ENCODE results near the gene TMEFF2. TPM values are rescaled to one million over a fixed set of nuclear protein-coding genes. Genes with fewer than 3 reads are reported as not detected.

TMEFF2 gene
- total RNA-seq, 1 donor = not detected

DNA sequence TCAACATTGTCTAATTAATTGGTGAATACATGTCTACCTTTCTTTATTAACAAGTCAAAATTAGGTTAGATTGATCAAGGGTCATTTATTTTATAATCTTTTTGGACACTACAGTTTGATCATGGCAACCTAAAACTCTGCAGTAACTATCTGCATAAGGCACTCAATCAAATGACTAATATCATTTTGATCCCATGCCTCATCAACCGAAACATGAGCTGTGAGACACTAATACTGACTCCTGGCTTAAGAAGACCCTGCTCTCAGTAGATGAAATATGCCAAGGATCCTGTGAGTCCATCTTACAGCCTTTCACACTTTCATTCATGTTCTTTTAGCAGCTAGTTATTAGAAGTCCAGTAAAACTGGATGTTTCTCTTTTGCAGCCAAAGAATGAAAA, 178.5 kb downstream of the TMEFF2 start:
- no peak overlapping the region for H3K4me3 ChIP-seq (ENCODE audit: low read depth, low read length)
- TF ChIP-seq, protein P1, sequence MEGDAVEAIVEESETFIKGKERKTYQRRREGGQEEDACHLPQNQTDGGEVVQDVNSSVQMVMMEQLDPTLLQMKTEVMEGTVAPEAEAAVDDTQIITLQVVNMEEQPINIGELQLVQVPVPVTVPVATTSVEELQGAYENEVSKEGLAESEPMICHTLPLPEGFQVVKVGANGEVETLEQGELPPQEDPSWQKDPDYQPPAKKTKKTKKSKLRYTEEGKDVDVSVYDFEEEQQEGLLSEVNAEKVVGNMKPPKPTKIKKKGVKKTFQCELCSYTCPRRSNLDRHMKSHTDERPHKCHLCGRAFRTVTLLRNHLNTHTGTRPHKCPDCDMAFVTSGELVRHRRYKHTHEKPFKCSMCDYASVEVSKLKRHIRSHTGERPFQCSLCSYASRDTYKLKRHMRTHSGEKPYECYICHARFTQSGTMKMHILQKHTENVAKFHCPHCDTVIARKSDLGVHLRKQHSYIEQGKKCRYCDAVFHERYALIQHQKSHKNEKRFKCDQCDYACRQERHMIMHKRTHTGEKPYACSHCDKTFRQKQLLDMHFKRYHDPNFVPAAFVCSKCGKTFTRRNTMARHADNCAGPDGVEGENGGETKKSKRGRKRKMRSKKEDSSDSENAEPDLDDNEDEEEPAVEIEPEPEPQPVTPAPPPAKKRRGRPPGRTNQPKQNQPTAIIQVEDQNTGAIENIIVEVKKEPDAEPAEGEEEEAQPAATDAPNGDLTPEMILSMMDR (IDR thresholded peaks at IDR 0.05; ENCODE audit: insufficient read depth, low read depth, low read length) = no peak
- DNase-seq (ENCODE audit: low read depth) = no peak

DNA sequence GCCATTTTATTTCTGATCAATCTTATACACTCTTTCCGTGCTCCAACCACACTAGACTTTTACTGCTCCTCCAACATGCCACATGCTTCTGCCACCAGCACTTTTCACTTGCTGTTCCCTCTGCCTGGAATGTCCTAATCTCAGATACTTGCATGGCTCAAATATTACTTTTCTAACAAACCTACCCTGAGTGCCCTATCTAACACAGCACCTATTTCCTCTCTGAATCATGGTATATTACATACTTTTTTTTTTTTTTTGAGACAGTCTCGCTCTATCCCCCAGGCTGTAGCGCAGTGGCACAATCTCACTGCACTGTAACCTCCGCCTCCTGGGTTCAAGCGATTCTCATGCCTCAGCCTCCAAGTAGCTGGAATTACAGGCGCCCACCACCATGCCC, 181.5 kb downstream of the TMEFF2 start:
- H3K4me3 ChIP-seq (ENCODE audit: low read depth, low read length) = no peak overlapping the region
- TF ChIP-seq, protein P1 (IDR thresholded peaks at IDR 0.05; ENCODE audit: insufficient read depth, low read depth, low read length) = no peak
- no peak for DNase-seq (ENCODE audit: low read depth)

DNA sequence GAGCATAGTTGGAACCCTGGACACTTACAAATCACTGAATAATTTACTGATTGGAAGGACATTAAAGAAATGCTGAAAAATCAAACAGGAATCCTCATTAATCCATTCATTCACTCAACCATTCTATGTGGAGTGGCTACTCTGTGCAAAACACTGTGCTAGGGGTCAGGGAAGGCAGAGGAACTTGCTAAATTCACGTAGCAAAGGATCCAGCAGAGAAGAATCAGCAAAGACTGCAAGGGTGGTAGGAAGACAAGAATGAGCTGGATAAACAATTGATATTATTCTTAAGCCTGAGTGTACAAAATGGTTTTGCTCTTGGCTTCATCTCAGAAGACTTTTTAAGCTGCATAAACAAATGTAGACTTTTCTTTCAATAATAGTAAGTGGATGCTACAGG, 183.5 kb downstream of the TMEFF2 start:
- TF ChIP-seq, protein P1 (IDR thresholded peaks at IDR 0.05; ENCODE audit: insufficient read depth, low read depth, low read length) = no peak
- H3K4me3 ChIP-seq (ENCODE audit: low read depth, low read length) = no peak overlapping the region
- no peak for DNase-seq (ENCODE audit: low read depth)

DNA sequence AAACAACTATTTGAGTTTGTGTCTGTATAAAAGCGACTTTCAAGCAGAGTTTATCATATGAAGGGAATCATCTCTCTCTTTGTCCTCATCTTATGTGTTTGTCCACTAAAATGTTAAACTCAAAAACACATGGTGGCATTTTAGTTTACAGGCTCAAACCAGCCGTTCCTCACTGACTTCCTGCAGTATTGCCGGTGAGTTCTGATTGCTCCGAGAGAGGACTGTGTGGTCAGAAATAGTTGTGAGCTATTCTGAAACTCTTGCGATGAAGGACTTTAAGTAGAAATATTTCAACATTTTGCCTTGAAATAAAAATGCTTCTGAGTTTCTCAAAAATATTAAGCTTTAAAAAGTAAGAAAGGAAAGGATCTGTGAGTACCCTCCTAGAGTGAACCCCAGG, 184.7 kb downstream of the TMEFF2 start:
- DNase-seq (ENCODE audit: low read depth) = no peak
- TF ChIP-seq, protein P1 (IDR thresholded peaks at IDR 0.05; ENCODE audit: insufficient read depth, low read depth, low read length) = no peak
- H3K4me3 ChIP-seq (ENCODE audit: low read depth, low read length) = no peak overlapping the region

DNA sequence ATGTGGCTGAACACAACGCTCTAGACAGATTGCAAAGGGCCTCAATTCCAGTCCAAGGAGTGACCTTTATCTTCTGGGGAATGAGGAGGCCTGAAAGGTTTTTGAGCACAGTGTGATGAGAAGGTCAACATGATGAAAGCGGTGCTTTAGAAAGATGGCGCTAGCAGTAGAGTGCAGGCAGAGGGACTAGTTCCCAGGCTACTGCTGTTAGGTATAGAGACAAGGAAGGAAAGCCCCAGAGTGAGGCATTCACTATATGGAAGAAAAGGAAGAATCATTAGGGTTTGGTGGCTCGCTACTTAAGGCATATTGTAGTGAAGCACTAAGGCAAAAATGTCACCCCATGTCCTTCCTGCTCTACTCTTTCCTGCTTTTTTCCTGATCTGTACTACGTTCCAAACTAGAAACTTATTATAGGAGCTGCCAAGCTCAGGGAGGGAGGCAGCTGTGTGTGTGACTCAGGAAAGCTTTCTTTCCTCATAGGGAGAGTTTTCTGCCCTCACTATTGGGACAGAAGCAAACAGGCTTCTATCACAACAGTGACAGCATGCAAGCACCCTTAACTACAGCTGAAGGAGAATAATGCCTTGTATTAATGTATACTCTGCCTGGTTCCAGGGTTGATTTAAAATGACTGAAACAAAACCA, 187.0 kb downstream of the TMEFF2 start:
- TF ChIP-seq, protein P1 (IDR thresholded peaks at IDR 0.05; ENCODE audit: insufficient read depth, low read depth, low read length) = no peak
- DNase-seq (ENCODE audit: low read depth) = no peak
- H3K4me3 ChIP-seq (ENCODE audit: low read depth, low read length) = no peak overlapping the region

DNA sequence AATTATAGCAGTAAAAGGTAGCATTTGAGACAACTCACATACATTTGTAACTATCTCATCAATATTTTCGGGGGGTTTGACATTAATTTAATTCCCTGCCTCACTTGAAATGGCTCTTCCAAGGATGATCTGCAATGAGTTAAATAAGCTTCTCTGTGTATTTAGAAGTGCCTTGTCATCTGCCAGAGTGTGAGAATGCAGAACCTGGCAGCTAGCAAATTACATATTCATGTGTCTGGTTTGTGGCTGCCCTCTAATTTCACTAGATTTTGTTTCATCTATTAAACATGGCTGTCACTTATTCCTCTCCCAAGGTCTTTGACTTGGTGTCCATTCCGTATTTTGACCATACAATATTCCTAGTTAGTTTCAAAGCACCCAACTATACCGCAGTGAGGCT, 189.5 kb downstream of the TMEFF2 start:
- TF ChIP-seq, protein P1 (IDR thresholded peaks at IDR 0.05; ENCODE audit: insufficient read depth, low read depth, low read length) = no peak
- no peak for DNase-seq (ENCODE audit: low read depth)
- no peak overlapping the region for H3K4me3 ChIP-seq (ENCODE audit: low read depth, low read length)

All from fibroblast of villous mesenchyme (primary cell).